Astrocyte of the cerebellum (primary cell): Measurements from ENCODE around the gene HS1BP3.

Experiments used
- DNase-seq: peaks from one replicate; pipeline ENCODE4 v3.0.0-alpha.2; 2011; ENCODE audit warnings: low read depth
- H3K4me3 ChIP-seq: 2 replicates; pipeline ENCODE4 v1.5.1; 2011; ENCODE audit warnings: mild to moderate bottlenecking, low read depth, low read length, moderate library complexity
- CTCF ChIP-seq: IDR thresholded peaks from 2 replicates; pipeline ENCODE4 v1.5.1; 2012; ENCODE audit warnings: low read length, low read depth, moderate library complexity, mild to moderate bottlenecking; ENCODE audit errors: missing control alignments
- in situ Hi-C: cut with HindIII; loops from 2 replicates; pipeline ENCODE4 v1.10.0; 2017; ENCODE audit warnings: low sequenced_read_pairs

HS1BP3 gene

DNA sequence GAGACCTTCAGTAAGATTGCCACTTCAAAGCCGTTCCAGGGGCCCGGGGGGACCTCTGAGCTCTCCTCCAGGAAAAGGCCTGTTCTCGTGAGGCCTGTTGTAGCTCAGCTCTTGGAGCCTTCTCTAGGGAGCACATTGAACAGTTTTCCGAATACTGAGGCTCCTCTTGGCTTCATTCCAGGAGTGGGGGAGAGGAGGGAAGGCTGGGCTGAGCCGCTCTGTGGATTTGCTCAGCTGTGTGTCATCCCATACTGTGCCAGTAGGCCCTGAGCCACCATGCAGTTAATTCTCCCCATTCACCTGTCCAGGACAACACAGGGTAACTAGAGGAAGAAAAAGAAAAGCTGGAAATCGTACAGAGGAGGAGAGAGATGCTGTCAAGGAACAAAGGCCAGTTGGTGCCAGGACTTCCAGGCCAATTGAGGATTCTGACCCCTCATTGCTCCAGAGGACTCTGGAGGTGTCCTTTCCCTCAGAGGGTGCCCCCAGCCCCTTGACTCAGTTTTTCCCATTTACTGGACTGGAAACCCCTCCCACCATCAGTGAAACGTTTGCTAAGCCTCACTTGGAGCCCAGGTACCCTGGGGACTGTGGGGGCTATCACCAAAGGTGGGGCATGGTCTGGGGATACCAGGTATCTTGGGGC lies 41.4 kb downstream of the HS1BP3 start:
- in situ Hi-C loops, result no loop called here
- DNase-seq, result no peak
- no peak overlapping the region for H3K4me3 ChIP-seq
- TF ChIP-seq CTCF, result no peak

DNA sequence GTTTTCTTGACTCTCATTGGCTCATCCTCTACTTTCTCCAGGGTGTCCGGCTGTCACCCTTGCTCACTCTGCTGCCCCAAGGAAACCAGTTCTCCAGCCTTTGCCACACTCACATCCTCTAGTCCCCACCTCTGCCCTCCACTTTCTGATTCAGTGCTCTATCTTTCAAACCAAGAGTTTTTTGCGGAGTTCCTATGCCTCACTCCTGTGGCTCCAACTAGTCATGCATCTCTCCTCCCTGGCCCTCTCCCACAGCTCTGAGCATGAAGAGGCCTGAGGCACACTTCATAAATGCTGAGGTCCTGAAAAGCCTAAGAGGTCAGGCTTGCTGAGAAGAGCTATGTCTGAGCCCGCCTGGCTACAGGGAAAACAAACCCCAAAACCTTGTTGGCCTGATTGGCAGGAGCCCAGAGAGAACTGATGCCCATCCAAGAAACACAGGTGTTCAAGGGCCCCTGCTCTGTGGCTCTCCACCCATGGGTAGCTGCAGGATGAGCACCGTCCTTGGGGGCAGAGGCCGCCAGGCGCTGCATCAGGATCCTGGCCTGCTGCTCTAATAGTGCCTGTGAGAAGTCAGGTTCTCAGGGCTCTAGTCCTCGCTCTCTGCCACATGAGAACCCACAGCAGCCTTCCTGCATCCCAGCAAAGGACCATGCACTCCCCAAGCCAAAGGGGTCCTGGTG lies 42.1 kb downstream of the HS1BP3 start:
- no peak for TF ChIP-seq CTCF
- no peak overlapping the region for H3K4me3 ChIP-seq
- DNase-seq, result no peak
- in situ Hi-C loops, result no loop called here

DNA sequence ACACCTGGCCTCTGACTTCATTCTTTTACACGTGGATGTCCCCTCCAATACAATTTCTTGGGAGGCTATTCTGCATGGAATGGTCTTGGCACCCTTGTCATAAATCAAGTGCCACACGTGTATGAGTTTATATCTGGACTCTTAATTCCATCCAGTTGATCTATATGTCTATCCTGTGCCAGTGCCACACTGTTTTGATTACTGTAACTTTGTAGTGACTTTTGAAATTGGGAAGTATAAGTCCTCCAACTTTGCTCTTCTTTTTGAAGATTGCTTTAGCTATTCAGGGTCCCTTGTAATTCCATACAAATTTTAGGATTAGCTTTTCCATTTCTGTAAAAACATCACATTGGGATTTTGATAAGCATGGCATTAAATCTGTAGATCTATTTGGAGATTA lies 43.5 kb downstream of the HS1BP3 start:
- DNase-seq, result no peak
- no peak overlapping the region for H3K4me3 ChIP-seq
- TF ChIP-seq CTCF, result no peak
- in situ Hi-C loops, result no loop called here

DNA sequence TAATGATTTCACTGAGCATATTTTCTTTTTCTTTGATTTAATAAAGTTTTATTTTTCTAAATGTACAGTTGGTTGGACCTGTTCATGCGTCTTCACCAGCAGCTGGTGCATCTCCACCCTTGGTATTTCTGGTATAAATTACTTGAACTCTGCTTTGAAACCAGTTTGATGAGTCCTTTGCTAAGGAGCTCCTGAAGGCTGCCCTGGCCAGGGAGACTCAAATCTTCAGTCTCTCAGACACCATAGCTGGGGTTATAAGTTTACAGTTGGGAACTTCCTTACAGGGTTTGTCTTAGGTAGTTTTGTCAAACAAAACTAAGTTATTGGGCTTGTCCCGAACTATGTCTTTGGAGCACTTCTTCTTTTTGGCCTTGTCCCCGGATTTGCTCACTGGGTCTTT lies 44.7 kb downstream of the HS1BP3 start:
- in situ Hi-C loops, result no loop called here
- TF ChIP-seq CTCF, result no peak
- DNase-seq, result no peak
- H3K4me3 ChIP-seq, result no peak overlapping the region

GRCh38 chr2:20604951-20605381 lies 45.9 kb downstream of the HS1BP3 start:
- peak; percentile 94 for DNase-seq
- in situ Hi-C loops, result no loop called here
- no peak for TF ChIP-seq CTCF
- no peak overlapping the region for H3K4me3 ChIP-seq

GRCh38 chr2:20604401-20604911 lies 46.4 kb downstream of the HS1BP3 start:
- in situ Hi-C loops, result no loop called here
- TF ChIP-seq CTCF, result no peak
- no peak overlapping the region for H3K4me3 ChIP-seq
- DNase-seq, result no peak
